Peyer's patch (tissue), 4 donors: Measurements from ENCODE around the gene NBAS. TPM values are rescaled to one million over a fixed set of nuclear protein-coding genes. Genes with fewer than 3 reads are reported as not detected.

Experiments used
- DNase-seq, 3 donors: peaks; one replicate each; pipeline ENCODE4 v3.0.0-alpha.2; 2017 to 2019
- H3K27ac ChIP-seq, 4 donors: fragments of 200-600 bp; sonication (generic); one replicate each; pipeline ENCODE4 v1.5.1; 2016 to 2019
- H3K27me3 ChIP-seq, 2 donors: fragments of 200-600 bp; sonication (generic); one replicate each; pipeline ENCODE4 v1.5.1; 2019
- H3K36me3 ChIP-seq, 3 donors: fragments of 200-600 bp; sonication (generic); one replicate each; pipeline ENCODE4 v1.5.1; 2016 to 2019
- H3K4me1 ChIP-seq, 4 donors: fragments of 200-600 bp; sonication (generic); one replicate each; pipeline ENCODE4 v1.5.1; 2016 to 2019
- H3K4me3 ChIP-seq, 4 donors: fragments of 200-600 bp; sonication (generic); 1 replicate in 3 of 4; 2 replicates in 1 of 4; pipeline ENCODE4 v1.5.1; 2016 to 2019; ENCODE audit warnings: mild to moderate bottlenecking in 1 of 4
- H3K9me3 ChIP-seq, 4 donors: fragments of 200-600 bp; sonication (generic); one replicate each; pipeline ENCODE4 v1.5.1; 2016 to 2019; ENCODE audit warnings: mild to moderate bottlenecking in 1 of 4
- POLR2A ChIP-seq, 2 donors: fragments of 450-650 bp; IDR thresholded peaks; one replicate each; pipeline ENCODE4 v1.5.1; 2017; ENCODE audit warnings: antibody characterized with exemption in 2 of 2, mild to moderate bottlenecking in 2 of 2, moderate library complexity in 2 of 2
- total RNA-seq, 4 donors: library from RNA; depleted of rRNA; stranded (reverse); fragments of >200 nt; gene quantifications; one replicate each; pipeline ENCODE4 v1.1.0, GENCODE V29; 2016
- TF ChIP-seq, protein P1 (sequence below), 6 experiments: fragments of 450-650 bp in 4 of 6; fragments of 200-600 bp in 2 of 6; sonication (generic) in 1 of 6; IDR thresholded peaks; one replicate each; pipeline ENCODE4 v1.5.1; 2017 to 2019; ENCODE audit warnings: antibody characterized with exemption in 6 of 6, mild to moderate bottlenecking in 3 of 6, moderate library complexity in 1 of 6

The NBAS gene
- total RNA-seq, 4 donors from 2014 or later, result 43.2 to 70.2 (median 55.3) TPM

DNA sequence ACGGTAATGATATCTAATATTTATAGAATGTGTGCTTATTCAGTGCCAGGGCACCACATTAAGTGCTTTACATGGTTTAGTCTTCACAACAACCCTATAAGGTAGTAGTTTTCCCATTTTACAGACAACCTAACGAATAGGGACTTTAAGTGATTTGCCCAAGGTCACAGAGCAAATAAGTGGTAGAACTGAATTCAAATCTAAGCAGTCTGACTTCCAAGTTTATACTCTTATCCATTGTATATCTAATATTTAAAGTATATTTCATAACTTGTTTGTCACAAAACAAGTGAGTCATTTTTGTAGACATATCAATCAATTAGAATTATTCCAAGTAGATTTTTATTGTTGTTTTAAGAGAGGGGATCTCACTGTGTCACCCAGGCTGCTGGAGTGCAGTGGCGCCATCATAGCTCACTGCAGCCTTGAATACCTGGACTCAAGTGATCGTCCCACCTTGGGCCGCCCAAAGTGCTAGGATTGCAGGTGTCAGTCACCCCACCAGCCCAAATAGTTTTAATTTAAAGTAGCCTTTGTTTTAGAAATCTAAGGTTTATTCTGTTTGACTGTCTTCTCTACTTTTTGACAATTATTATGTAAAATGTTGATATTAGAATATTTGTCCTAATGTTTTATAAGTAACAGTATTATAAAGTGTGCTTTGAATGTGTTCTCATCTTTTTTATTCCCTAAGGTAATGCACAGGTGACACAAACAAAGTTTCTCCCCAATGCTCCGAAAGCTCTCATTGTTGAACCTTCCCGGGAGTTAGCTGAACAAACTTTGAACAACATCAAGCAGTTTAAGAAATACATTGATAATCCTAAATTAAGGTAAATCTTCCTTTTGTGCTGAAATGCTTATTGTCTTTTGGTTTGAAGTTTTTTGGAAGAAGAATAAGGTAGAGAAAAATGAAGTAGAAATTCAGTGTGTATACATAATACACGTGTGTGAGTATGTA lies 45.6 kb upstream of the NBAS start:
- H3K27me3 ChIP-seq, result no peaks in the 10 kb centered on the region
- peaks cover 0 to 90% (median 5%) of the 10 kb centered on the region in 3 donors for H3K36me3 ChIP-seq
- DNase-seq, result no peak
- no peak overlapping the region for H3K4me3 ChIP-seq
- no peak for TF ChIP-seq POLR2A (IDR thresholded peaks at IDR 0.05)
- TF ChIP-seq, protein P1, sequence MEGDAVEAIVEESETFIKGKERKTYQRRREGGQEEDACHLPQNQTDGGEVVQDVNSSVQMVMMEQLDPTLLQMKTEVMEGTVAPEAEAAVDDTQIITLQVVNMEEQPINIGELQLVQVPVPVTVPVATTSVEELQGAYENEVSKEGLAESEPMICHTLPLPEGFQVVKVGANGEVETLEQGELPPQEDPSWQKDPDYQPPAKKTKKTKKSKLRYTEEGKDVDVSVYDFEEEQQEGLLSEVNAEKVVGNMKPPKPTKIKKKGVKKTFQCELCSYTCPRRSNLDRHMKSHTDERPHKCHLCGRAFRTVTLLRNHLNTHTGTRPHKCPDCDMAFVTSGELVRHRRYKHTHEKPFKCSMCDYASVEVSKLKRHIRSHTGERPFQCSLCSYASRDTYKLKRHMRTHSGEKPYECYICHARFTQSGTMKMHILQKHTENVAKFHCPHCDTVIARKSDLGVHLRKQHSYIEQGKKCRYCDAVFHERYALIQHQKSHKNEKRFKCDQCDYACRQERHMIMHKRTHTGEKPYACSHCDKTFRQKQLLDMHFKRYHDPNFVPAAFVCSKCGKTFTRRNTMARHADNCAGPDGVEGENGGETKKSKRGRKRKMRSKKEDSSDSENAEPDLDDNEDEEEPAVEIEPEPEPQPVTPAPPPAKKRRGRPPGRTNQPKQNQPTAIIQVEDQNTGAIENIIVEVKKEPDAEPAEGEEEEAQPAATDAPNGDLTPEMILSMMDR (IDR thresholded peaks at IDR 0.05), result no peak
- no peaks in the 10 kb centered on the region for H3K4me1 ChIP-seq
- H3K27ac ChIP-seq, result no peak overlapping the region
- no peaks in the 10 kb centered on the region for H3K9me3 ChIP-seq

DNA sequence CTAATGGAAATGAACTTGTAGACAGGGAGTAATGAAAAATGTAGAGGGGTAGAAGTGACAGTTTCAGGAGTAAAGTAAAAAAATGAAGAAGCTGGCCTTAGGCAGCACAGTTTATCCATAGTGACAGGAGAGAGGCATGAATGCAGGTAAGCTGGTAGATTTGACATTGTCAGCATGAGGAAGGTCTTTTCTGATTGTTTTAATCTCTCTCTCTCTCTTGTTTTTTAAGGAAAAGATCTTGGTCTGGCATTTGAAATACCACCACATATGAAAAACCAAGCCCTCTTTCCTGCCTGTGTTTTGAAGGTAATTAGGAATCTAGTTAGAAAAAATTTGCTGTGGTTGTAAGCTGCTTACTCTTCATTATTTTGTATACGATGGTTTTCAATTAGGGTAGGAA lies 44.6 kb upstream of the NBAS start:
- H3K27me3 ChIP-seq, result no peaks in the 10 kb centered on the region
- H3K27ac ChIP-seq, result no peak overlapping the region
- no peaks in the 10 kb centered on the region for H3K4me1 ChIP-seq
- no peak for DNase-seq
- H3K4me3 ChIP-seq, result no peak overlapping the region
- H3K36me3 ChIP-seq, result peaks cover 5 to 100% (median 5%) of the 10 kb centered on the region in 3 donors
- no peaks in the 10 kb centered on the region for H3K9me3 ChIP-seq
- no peak for TF ChIP-seq POLR2A (IDR thresholded peaks at IDR 0.05)
- TF ChIP-seq, protein P1 (IDR thresholded peaks at IDR 0.05), result no peak

DNA sequence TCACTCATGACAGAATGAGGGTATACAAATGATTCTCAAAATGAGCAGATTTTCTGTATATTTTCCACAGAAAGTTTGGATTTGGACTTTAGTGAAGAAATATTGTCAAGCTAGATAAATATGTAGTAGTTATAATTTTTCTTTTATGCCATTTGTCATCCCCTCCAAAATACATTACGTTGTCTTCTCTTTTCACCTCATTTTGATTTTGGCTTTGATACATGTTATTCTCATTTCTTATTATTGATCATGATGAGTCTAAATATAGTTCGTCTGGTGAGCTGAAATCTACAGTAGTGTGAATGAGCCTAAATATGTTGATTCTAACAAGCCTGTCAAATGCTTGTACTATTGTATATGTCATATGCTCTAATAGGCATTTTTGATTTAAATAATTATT lies 42.8 kb upstream of the NBAS start:
- no peak for TF ChIP-seq POLR2A (IDR thresholded peaks at IDR 0.05)
- TF ChIP-seq, protein P1 (IDR thresholded peaks at IDR 0.05), result no peak
- H3K4me1 ChIP-seq, result no peaks in the 10 kb centered on the region
- H3K27ac ChIP-seq, result no peak overlapping the region
- H3K27me3 ChIP-seq, result no peaks in the 10 kb centered on the region
- no peak for DNase-seq
- peaks cover 5 to 100% (median 5%) of the 10 kb centered on the region in 3 donors for H3K36me3 ChIP-seq
- no peaks in the 10 kb centered on the region for H3K9me3 ChIP-seq
- no peak overlapping the region for H3K4me3 ChIP-seq

DNA sequence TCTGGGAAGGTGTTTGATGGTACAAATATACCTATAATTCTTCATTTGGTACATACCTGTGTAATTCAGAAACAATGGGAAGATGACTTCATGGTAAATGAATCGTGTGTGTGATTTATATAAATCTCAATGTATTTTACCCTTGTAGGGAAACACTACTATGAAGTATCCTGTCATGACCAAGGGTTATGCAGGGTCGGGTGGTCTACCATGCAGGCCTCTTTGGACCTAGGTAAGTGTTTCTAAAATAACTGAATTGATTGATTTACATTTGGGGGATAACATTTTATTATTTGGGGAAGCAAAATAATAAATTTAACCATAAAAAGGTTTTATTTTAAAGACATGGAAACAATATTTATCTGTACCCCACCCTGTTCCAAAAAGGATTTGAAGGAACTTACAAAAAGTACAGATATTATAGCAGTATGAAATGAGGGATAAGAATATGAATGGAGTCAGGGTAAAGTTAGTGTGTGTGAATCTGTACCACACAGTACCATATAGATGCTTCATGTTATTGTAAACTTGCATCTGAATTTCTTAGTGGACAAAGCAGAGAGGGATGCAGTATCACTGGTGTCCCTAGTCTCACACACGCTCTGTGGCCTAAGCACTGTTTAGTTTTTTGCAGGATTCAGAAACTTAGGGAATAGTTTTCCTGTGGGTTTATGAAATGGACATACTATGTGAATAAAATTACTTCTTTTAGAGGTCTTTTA lies 42.1 kb upstream of the NBAS start:
- Histone ChIP-seq H3K36me3 (peaks cover 5 to 99% (median 5%) of the 10 kb centered on the region in 3 donors), H3K4me1 (no peaks in the 10 kb centered on the region), H3K4me3 (no peak overlapping the region), H3K27ac (no peak overlapping the region), H3K9me3 (no peaks in the 10 kb centered on the region), H3K27me3 (no peaks in the 10 kb centered on the region)
- DNase-seq, result no peak
- TF ChIP-seq, protein P1 (IDR thresholded peaks at IDR 0.05), result no peak

DNA sequence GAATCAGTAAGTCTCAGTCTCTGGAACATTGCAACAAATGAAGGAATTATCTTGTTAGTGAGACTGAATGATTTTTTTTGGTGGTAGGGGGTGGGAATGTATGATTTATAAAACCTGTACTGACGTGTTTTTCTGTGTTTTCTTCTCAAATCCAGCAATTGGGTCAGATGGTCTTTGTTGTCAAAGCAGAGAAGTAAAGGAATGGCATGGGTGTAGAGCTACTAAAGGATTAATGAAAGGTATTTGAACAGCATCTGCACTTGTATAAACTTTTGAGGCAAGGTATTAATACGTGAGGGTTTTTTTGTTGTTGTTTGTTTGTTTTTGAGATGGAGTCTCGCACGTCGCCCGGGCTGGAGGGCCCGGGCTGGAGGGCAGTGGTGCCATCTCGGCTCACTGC lies 41.3 kb upstream of the NBAS start:
- H3K4me1 ChIP-seq, result no peaks in the 10 kb centered on the region
- no peak overlapping the region for H3K27ac ChIP-seq
- no peak for TF ChIP-seq POLR2A (IDR thresholded peaks at IDR 0.05)
- TF ChIP-seq, protein P1 (IDR thresholded peaks at IDR 0.05), result no peak
- no peaks in the 10 kb centered on the region for H3K27me3 ChIP-seq
- no peak overlapping the region for H3K4me3 ChIP-seq
- peaks cover 5 to 99% (median 5%) of the 10 kb centered on the region in 3 donors for H3K36me3 ChIP-seq
- no peaks in the 10 kb centered on the region for H3K9me3 ChIP-seq
- no peak for DNase-seq
